Ishikawa (cell line): ENCODE results near the gene CORO1C.

Experiments
- CEBPB ChIP-seq: IDR thresholded peaks from 2 replicates; pipeline ENCODE4 v1.6.1; 2012
- CREB1 ChIP-seq: IDR thresholded peaks from 2 replicates; pipeline ENCODE4 v1.6.1; 2012; ENCODE audit warnings: low read depth
- EGR1 ChIP-seq: IDR thresholded peaks from 2 replicates; pipeline ENCODE4 v1.6.1; 2012
- EP300 ChIP-seq: IDR thresholded peaks from 2 replicates; pipeline ENCODE4 v1.6.1; 2012; ENCODE audit warnings: borderline replicate concordance
- FOXM1 ChIP-seq: IDR thresholded peaks from 2 replicates; pipeline ENCODE4 v1.6.1; 2012; ENCODE audit warnings: low read depth, borderline replicate concordance
- MAX ChIP-seq: IDR thresholded peaks from 2 replicates; pipeline ENCODE4 v1.6.1; 2012
- NFIC ChIP-seq: IDR thresholded peaks from 2 replicates; pipeline ENCODE4 v1.6.1; 2012
- RAD21 ChIP-seq: IDR thresholded peaks from 2 replicates; pipeline ENCODE4 v1.6.1; 2012; ENCODE audit warnings: low read depth
- REST ChIP-seq: IDR thresholded peaks from 2 replicates; pipeline ENCODE4 v1.6.1; 2012; ENCODE audit warnings: low read depth, mild to moderate bottlenecking
- TAF1 ChIP-seq: IDR thresholded peaks from 2 replicates; pipeline ENCODE4 v1.6.1; 2012; ENCODE audit warnings: low read depth, mild to moderate bottlenecking
- TCF12 ChIP-seq: IDR thresholded peaks from 2 replicates; pipeline ENCODE4 v1.6.1; 2012; ENCODE audit warnings: low read depth
- TEAD4 ChIP-seq: IDR thresholded peaks from 2 replicates; pipeline ENCODE4 v1.6.1; 2012
- USF1 ChIP-seq: IDR thresholded peaks from 2 replicates; pipeline ENCODE4 v1.6.1; 2012
- YY1 ChIP-seq: IDR thresholded peaks from 2 replicates; pipeline ENCODE4 v1.6.1; 2012; ENCODE audit warnings: low read depth
- ZBTB7A ChIP-seq: IDR thresholded peaks from 2 replicates; pipeline ENCODE4 v1.6.1; 2012; ENCODE audit warnings: low read depth

Gene CORO1C

GRCh38 chr12:108611884-108612415 is 119.4 kb downstream of the CORO1C start:
- TF ChIP-seq USF1, result no peak
- no peak for TF ChIP-seq CREB1
- no peak for TF ChIP-seq REST
- TF ChIP-seq RAD21, result peak; percentile 39; the same call in 1 of the 2 replicates
- no peak for TF ChIP-seq YY1
- TF ChIP-seq TCF12, result no peak

- TF ChIP-seq YY1 (no peak), EP300 (no peak), EGR1 (no peak), CEBPB (no peak)
Measured at GRCh38 chr12:108610856-108611605, 120.3 kb downstream of the CORO1C start.

- no peak for TF ChIP-seq ZBTB7A
- TF ChIP-seq NFIC, result no peak
- TF ChIP-seq YY1, result no peak
- no peak for TF ChIP-seq TAF1
- no peak for TF ChIP-seq EP300
- no peak for TF ChIP-seq TCF12
- TF ChIP-seq RAD21, result no peak
- TF ChIP-seq FOXM1, result no peak
- TF ChIP-seq USF1, result no peak
- TF ChIP-seq MAX, result no peak
- no peak for TF ChIP-seq CEBPB
- no peak for TF ChIP-seq CREB1
- TF ChIP-seq TEAD4, result no peak
- no peak for TF ChIP-seq REST
- TF ChIP-seq EGR1, result no peak
Measured at GRCh38 chr12:108610336-108610815, 120.9 kb downstream of the CORO1C start.

- no peak for TF ChIP-seq EGR1
- no peak for TF ChIP-seq YY1
- no peak for TF ChIP-seq CEBPB
- TF ChIP-seq EP300, result no peak
- TF ChIP-seq RAD21, result no peak
- no peak for TF ChIP-seq NFIC
- no peak for TF ChIP-seq CREB1
- TF ChIP-seq REST, result no peak
- no peak for TF ChIP-seq TEAD4
- TF ChIP-seq TCF12, result no peak
- no peak for TF ChIP-seq FOXM1
- no peak for TF ChIP-seq USF1
- TF ChIP-seq TAF1, result no peak
Measured at GRCh38 chr12:108609537-108610335, 121.6 kb downstream of the CORO1C start.
